Kidney epithelial cell (primary cell): ENCODE data around the gene PLD3. TPM values are rescaled to one million over a fixed set of nuclear protein-coding genes. Genes with fewer than 3 reads are reported as not detected.
"Not testable (repeated sequence)": the region's sequence is repeated elsewhere in the genome, so short reads cannot be mapped to it uniquely, and the experiment has no call there.

ENCODE experiments used
- DNase-seq: peaks from one replicate; pipeline ENCODE4 v3.0.0-alpha.2; 2010; ENCODE audit warnings: low read depth
- H3K27me3 ChIP-seq: 2 replicates; pipeline ENCODE4 v1.6.0; 2011; ENCODE audit warnings: low read length; ENCODE audit not compliant: control insufficient read depth, insufficient read depth
- H3K36me3 ChIP-seq: 2 replicates; pipeline ENCODE4 v1.5.1; 2011; ENCODE audit warnings: low read length; ENCODE audit not compliant: control insufficient read depth, insufficient read depth
- H3K4me3 ChIP-seq: 2 replicates; pipeline ENCODE4 v1.5.1; 2011; ENCODE audit warnings: low read depth, mild to moderate bottlenecking, control low read depth, low read length
- CTCF ChIP-seq: IDR thresholded peaks from 2 replicates; pipeline ENCODE4 v1.5.1; 2011; ENCODE audit warnings: mild to moderate bottlenecking, moderate library complexity, low read length, control low read depth, inconsistent platforms; ENCODE audit not compliant: insufficient read depth, poor library complexity, severe bottlenecking
- total RNA-seq: library from RNA; depleted of rRNA; stranded (reverse); fragments of >200 nt; gene quantifications from 2 replicates; pipeline ENCODE4 v1.2.3, GENCODE V29; 2015

Gene PLD3
- total RNA-seq, 1 donor from 2014 or later, result 350 TPM

GRCh38 chr19:40403262-40403984 lies 54.9 kb downstream of the PLD3 start:
- peaks cover 3% of the 10 kb centered on the region for H3K27me3 ChIP-seq
- TF ChIP-seq CTCF, result no peak
- peak; percentile 74 for DNase-seq

GRCh38 chr19:40407714-40408597 lies 59.5 kb downstream of the PLD3 start:
- Histone ChIP-seq H3K27me3 (no peaks in the 10 kb centered on the region), H3K4me3 (no peak overlapping the region), H3K36me3 (no peaks in the 10 kb centered on the region)
- no peak for DNase-seq
- no peak for TF ChIP-seq CTCF

More at GRCh38 chr19:40403262-40403984, 54.9 kb downstream of the PLD3 start:
- no peaks in the 10 kb centered on the region for H3K36me3 ChIP-seq
- peak overlapping the region; percentile 46 for H3K4me3 ChIP-seq

- H3K36me3 ChIP-seq, DNase-seq, H3K27me3 ChIP-seq, H3K4me3 ChIP-seq: not testable (repeated sequence)
Measured at GRCh38 chr19:40408598-40408925, 60.1 kb downstream of the PLD3 start.

DNA sequence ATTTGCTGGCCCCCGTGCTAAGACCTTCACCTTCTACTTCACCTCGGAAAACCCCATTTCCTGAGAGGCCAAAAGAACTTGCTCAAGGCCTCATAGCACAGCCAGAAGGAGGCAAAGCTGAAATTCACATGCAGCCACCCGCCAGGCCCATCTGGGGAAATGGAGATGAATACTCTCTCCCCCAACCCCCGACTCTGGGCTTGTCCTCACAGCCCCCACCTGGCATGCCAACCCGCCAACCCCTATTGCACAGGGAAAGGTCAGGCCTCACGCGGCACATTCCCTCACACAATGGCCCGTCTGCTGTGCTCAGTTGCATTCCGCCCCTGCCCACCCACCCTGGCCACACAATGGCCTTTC lies 61.5 kb downstream of the PLD3 start:
- no peaks in the 10 kb centered on the region for H3K36me3 ChIP-seq
- H3K27me3 ChIP-seq, result no peaks in the 10 kb centered on the region
- H3K4me3 ChIP-seq, result no peak overlapping the region
- TF ChIP-seq CTCF, result no peak
- DNase-seq, result no peak

GRCh38 chr19:40411125-40411842 lies 62.8 kb downstream of the PLD3 start:
- no peak for DNase-seq
- no peak overlapping the region for H3K4me3 ChIP-seq
- no peak for TF ChIP-seq CTCF
- no peaks in the 10 kb centered on the region for H3K27me3 ChIP-seq
- no peaks in the 10 kb centered on the region for H3K36me3 ChIP-seq

- DNase-seq, result no peak
- no peaks in the 10 kb centered on the region for H3K27me3 ChIP-seq
- H3K36me3 ChIP-seq, result no peaks in the 10 kb centered on the region
- TF ChIP-seq CTCF, result no peak
- H3K4me3 ChIP-seq, result no peak overlapping the region
Measured at GRCh38 chr19:40411958-40412499, 63.5 kb downstream of the PLD3 start.
